NCI-H2227 treated with DMSO at 0.1 percent for 48 hours (cell line): Measurements from ENCODE around the gene OPRL1.
"Not testable (repeated sequence)": the region's sequence is repeated elsewhere in the genome, so short reads cannot be mapped to it uniquely, and the experiment has no call there.

ENCODE experiments used
- DNase-seq: peaks from one replicate; lab custom pipeline; 2025; lab: John Stamatoyannopoulos, UW

The OPRL1 gene

DNA sequence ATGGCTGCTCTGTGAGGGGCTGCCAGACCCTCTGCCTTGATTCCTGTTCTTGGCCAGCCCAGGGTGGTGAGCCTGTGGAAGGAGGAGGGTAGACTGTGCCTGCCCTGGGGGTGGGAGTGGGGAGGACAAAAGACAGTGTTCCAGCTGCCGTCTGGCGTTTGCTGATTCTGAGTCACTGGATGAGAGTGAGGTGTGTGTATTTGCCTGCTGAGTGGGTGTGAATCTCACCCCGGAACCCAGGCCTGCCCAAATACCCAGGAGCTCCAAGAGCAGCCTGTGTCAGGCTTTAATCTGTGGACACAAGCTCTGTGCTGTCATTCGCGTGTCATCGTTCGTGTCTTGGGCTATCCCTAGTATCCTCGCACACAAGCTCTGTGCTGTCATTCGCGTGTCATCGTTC lies 6.9 kb downstream of the OPRL1 start:
- DNase-seq: no peak

DNA sequence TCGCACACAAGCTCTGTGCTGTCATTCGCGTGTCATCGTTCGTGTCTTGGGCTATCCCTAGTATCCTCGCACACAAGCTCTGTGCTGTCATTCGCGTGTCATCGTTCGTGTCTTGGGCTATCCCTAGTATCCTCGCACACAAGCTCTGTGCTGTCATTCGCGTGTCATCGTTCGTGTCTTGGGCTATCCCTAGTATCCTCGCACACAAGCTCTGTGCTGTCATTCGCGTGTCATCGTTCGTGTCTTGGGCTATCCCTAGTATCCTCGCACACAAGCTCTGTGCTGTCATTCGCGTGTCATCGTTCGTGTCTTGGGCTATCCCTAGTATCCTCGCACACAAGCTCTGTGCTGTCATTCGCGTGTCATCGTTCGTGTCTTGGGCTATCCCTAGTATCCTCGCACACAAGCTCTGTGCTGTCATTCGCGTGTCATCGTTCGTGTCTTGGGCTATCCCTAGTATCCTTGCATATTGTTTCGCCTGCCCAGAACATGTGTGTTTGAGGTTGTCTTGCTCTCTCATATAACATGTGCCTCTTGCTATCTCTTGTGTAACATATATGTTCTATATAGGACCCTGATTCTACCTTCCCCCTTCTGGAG lies 7.4 kb downstream of the OPRL1 start:
- not testable (repeated sequence) for DNase-seq

DNA sequence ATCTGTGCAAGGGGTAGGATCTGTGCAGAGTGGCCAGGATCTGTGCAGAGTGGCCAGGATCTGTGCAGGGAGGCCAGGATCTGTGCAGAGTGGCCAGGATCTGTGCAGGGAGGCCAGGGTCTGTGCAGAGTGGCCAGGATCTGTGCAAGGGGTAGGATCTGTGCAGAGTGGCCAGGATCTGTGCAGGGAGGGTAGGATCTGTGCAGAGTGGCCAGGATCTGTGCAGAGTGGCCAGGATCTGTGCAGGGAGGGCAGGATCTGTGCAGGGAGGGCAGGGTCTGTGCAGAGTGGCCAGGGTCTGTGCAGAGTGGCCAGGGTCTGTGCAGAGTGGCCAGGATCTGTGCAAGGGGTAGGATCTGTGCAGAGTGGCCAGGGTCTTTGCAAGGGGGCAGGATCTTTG lies 8.7 kb downstream of the OPRL1 start:
- not testable (repeated sequence) for DNase-seq

DNA sequence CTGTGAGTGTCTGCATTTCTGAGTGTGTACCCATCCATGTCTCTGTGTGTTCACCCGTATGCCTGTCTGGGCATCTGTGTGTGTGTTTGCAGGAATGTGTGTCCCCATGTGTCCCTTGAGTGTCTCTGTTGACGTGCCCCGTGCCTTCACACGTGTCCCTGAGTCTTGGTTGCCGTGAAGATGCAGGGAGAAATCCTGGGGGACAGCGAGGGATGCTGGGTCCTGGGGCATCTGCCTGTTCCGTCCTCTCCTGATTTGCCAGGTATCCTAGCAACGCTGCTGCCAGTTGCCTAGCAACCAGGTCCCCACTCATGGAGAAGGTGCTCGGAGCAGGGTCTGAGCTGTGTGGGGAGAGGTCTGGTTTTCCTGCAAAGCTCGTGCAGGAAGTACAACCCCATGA lies 10.3 kb downstream of the OPRL1 start:
- DNase-seq: peak; percentile 67

DNA sequence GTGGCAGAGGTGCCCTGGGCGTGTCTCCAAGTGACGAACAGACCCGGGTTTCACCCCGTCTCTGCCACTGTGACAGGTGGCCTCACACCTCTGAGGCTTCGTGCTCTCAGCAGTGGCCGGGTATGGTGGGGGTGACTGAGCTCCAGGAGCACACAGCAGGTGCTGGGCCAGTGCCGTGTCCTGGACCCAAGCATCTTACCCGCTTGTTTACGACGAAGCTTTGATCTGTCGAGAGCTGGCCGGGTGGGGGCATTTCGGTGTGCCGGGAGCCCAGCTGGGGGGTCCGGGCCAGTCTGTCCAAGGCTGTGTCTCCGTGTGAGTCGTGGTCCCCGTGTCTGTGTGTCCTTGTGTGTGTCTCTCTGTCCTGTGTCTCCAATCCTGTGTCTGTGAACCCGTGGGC lies 11.5 kb downstream of the OPRL1 start:
- no peak for DNase-seq

DNA sequence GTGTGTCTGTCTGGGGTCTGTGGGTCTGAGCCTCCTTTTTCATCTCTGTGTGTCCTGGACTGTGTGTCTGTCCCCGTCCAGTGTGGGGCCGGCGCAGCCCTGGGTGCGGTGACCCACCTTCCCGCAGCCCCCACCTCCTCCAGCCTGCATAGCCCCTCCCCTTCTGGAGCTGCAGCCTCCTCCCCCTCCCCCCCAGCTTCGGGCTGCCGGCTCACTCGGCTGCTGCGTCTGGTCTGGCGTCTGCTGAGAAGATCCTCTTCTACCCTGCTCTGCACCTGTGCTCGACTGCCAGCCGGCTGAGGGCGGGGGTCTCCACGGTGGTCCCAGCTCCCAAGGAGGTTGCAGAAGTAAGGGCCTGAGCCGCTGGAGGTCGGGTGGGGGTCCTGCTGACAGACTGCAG lies 11.9 kb downstream of the OPRL1 start:
- peak; percentile 71 for DNase-seq

DNA sequence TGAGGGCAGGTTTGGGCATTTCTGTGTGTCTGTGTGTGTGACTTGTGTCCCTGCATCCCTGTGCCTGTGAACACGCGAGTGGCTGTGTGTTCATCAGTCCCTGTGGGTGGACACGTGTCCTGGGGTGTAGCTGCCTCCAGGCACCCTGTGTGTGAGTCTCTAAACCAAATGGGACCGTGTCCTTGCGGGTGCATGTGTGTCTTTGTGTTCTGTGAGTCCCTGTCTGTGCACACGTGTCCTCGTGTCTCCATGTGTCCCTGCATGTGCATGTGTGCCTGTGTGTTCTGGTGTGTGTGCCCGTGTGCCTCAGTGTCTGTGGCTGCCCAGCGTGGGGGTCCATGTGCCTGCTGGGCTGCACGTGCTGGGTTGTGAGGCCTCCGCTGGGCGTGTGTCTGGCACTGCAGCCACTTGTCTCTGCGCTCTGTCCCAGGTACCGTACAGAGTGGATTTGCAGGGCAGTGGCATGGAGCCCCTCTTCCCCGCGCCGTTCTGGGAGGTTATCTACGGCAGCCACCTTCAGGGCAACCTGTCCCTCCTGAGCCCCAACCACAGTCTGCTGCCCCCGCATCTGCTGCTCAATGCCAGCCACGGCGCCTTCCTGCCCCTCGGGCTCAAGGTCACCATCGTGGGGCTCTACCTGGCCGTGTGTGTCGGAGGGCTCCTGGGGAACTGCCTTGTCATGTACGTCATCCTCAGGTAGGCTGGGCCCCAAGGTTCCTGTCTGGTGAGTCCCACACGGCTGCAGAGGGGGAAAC lies 12.6 kb downstream of the OPRL1 start:
- no peak for DNase-seq

DNA sequence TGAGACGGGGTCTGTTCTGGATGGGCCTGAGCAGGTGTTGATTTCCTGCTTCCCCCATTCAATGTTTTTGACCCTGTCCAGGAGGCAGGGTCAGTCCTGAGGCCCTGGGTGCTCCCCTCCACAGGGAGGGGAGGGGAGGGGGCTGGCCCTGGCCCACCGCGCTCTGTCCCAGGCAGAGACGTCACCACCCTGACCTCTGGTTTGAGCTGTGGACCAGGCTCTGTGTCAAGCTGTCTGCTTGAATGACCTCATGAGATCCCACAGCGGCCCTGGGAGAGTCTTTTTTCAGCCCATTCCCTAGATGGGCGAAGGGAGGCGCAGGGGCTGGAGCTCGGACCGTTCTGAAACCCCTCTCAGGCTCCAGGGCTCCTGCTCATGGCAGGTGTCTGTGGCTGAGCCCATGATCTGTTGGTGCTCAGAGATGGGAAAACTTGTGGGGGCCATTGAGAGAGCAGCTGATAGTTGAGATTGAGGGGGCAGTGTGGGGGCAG lies 13.2 kb downstream of the OPRL1 start:
- no peak for DNase-seq

DNA sequence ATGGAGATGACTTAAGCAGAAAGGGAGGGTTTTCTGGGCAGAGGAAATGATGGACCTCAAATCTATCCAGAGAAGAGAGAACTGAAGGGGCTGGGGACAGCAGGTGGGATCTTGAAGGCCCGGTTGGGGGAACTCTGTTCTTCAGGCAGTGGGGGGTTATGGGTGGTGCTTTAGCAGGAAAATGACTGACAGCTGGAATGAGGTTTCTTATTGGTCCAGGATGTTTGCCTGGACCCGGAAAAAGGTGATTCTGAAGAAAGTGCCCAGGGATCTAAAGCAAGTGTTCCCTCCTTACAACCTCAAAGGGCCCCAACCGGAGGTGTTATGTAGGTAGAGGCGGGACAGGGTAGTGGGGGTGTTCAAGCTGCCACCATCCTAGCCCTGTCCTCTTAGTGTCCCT lies 15.6 kb downstream of the OPRL1 start:
- no peak for DNase-seq

DNA sequence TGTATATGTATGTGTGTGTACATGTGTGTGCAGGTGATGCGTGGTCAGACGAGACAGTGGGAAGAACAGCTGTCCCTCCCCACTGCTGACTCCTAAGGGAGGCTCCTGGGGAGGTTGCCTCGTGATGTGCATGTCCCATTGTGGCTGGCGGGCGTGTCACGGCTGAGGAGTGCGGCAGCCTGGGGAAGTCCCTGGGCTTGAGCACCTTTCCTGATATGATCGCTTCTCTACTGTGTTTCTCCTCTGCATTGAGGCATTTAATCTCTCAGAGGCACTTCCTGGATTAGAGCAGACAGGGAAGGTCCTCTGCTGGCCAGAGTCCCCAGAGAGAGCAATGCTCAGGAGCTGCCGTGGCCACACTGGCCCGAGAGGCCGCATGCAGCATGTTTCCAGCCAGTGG lies 16.0 kb downstream of the OPRL1 start:
- DNase-seq: no peak

DNA sequence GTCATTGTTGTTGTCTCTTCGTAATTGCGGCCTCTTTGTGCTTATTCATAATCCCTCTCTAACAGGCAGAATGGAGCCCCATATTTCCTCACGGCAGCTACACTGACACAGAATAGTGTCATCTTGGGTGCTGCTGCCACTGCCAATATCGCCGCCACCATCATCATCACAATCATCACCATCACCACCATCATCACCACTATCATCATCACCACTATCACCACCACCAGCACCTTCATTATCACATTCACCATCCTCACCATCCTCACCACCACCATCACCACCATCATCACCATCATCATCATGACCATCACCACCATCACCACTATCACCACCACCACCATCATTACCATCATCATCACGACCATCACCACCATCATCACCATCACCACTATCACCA lies 16.7 kb downstream of the OPRL1 start:
- DNase-seq: no peak

DNA sequence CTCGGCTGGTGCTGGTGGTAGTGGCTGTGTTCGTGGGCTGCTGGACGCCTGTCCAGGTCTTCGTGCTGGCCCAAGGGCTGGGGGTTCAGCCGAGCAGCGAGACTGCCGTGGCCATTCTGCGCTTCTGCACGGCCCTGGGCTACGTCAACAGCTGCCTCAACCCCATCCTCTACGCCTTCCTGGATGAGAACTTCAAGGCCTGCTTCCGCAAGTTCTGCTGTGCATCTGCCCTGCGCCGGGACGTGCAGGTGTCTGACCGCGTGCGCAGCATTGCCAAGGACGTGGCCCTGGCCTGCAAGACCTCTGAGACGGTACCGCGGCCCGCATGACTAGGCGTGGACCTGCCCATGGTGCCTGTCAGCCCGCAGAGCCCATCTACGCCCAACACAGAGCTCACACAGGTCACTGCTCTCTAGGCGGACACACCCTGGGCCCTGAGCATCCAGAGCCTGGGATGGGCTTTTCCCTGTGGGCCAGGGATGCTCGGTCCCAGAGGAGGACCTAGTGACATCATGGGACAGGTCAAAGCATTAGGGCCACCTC lies 18.7 kb downstream of the OPRL1 start:
- DNase-seq: no peak

DNA sequence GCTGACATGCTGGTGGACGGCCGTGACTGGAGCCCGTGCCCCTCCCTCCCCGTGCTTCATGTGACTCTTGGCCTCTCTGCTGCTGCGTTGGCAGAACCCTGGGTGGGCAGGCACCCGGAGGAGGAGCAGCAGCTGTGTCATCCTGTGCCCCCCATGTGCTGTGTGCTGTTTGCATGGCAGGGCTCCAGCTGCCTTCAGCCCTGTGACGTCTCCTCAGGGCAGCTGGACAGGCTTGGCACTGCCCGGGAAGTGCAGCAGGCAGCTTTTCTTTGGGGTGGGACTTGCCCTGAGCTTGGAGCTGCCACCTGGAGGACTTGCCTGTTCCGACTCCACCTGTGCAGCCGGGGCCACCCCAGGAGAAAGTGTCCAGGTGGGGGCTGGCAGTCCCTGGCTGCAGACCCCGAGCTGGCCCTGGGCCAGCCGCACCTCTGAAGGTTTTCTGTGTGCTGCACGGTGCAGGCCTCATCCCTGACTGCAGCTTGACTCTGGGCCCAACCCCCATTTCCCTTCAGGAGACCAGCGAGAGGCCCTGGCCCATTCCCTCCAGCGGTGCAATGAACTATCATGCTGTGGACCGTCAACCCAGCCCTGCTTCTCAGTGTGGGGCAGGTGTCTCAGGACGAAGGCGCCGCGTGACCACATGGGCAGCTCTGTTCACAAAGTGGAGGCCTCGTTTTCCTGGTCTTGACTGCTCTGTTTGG lies 19.4 kb downstream of the OPRL1 start:
- DNase-seq: no peak

DNA sequence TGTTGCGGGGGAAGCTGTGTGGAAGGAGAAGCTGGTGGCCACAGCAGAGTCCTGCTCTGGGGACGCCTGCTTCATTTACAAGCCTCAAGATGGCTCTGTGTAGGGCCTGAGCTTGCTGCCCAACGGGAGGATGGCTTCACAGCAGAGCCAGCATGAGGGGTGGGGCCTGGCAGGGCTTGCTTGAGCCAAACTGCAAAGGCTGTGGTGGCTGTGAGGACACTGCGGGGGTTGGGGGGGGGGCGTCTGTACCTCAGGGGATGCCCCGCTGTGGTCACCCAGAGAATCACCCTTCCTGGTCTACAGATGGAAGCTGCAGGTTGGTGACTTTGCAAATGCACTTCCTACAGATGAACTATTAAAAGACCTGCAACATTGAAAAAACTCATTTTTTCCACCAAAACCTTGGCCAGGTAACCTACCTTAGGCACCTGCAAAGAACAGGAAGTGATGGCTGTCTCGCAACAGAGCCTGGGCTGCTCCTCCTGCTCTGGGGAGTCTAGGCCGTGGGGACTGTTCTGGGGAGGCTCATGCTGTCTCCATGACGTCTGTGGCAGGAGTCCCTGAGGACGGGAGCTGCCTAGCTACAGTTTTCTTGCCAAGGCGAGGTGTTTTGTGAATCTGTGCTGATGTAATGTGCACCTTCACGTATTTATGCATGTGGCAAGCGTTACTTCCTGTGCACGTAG lies 20.1 kb downstream of the OPRL1 start:
- DNase-seq: no peak

DNA sequence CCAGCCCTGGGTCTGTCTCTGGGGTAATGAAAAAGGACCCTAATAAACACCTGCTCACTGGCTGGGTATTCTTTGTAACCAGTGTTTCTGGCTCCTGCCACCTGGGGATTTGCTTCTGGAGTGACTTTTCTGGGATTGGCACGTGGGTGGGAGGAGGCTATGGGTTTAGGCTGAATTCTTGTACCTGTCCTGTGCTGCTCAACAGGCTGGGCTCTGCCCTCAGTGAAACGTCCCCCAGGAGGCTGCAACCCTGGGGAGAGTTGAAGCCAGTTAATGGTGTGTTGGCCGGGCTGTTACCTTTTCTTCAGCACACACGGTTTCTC lies 20.6 kb downstream of the OPRL1 start:
- DNase-seq: no peak

DNA sequence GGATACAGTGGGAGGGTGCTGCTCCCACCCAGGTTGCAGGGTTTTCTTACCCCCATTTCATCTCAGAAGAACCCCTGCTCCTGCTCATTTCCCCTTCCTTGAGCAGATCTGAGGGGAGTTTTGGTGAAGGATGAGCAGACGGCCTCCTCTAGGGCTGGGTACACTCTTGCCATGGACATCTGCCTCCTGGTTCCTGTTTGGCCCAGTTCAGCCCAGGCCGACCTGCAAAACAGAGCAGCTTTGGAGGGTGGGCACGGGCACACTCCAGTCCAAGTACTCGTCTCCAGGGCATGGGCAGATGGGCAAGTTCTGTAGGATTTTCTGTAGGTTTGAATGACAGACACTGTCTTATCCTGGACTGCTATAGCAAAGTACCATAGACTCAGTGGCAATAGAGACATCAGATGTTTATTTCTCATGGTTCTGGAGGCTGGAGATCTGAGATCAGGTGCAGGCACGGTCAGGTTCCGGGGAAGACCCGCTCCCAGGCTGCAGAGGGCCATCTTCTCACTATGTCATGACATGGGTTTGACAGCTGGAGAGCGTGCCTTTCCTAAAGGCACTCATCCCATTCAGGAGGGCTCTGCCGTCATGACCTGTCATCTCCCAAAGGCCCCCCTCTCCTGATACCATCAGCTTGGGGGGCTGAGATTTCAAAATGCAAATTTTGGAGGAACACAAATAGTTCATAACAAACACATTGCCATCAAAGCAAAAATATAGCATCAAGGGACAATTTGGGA lies 21.2 kb downstream of the OPRL1 start:
- DNase-seq: no peak

DNA sequence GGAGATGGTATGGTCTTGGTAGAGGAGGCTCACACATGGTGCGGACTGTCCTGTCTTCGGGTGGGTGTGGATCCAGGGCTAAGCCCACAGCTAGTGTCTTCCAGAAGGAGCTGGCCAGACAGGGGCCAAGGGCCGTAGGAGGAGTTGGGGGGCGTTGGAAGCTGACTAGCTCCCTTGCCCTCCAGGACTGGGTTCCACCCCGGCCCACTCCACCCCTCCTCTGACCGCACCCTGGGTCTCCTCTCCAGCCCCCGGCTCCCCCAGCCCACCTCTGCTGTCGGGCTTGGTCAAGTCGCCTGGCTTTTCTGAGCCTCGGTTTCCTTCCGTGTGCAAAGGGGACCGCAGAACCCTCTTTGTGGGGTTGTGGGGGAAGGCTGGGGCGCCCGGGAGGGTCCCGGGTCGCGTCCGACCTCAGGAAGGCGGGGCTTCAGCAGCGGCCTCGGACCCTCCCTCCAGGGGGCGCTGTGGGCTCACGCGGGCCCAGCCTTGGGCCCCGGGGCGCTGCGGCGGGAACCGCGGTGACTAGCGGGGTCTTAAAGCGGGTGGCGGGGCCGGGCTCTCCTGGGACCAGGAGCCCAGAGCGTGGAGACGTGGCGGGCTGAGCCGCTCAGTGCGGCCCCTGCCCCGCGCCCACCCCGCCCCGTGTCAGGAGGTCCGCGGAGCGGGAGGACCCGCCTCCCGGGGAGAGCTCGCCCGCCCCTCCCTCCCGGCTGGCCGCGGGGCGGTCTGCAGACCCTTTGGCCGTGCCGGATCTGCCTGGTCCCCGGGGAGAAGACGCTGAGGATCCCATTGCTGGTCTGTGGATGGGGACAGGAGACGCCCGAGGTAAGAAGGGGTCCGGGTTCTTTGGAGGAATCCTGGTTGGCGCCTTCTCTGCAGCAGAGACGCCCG lies 22.1 kb downstream of the OPRL1 start:
- DNase-seq: peak; percentile 34

DNA sequence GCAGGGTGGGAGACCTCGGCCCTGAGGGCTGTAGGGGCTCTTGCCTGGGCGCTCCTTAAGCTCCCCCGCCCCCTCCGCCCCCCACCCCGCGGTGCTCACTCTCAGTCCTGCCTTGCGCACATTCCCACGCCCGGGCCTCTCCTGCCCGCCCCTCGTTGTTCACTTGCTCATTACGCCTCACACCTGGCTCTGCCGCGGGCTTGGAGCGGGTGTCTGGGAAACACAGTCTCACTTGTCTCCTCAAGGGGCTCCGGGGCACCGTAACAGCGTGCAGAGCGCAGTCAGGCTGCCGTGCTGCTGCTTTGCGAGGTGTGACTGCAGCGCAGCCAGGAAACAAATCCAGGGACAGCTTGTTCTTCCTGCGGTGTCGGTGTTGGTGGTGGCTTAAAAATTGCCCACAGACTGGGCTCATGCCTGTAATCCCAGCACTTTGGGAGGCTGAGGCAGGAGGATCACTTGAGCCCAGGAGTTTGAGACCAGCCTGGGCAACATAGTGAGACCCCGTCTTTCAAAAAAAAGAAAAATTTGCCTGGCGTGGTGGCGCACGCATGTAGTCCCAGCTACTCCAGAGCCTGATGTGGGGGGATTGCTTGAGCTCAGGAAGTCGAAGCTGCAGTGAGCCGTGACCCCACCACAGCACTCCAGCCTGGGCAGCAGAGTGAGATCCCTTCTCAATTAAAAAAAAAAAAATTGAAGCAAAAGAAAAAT lies 22.9 kb downstream of the OPRL1 start:
- peak; percentile 55 for DNase-seq

DNA sequence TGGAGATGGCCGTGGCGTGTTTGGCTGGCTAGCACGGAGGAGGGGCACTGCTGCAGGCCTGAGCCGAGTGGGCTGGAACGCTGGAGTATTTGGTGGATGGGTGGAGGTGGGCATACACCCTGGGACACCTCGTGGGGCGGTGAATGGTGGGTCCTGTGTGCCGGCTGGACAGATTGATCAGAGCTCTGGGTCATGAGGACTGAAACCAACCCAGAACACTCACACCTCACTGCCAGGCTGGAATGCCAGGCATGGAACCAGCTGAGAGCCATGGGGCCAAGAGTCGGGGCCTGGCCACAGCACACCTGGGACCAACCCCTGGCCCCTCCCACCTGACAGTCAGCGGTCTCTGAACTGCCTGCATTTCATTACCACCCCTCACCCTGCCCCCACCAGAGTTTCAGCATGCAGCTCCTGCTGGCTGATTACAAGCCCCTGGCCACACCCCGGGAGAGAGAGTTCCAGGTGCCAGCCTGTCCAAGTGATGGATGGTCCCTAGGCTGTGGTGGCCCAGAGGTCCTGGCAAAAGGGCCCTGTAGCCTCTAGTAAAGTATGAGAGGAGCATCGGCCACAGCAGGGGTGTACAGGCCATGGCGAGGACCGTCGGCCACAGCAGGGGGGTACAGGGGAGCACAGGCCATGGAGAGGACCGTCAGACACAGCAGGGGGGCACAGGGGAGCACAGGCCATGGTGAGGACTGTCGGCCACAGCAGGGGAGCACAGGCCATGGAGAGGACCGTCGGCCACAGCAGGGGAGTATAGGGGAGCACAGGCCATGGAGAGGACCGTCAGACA lies 24.2 kb downstream of the OPRL1 start:
- DNase-seq: no peak
